GM12878 (cell line): ENCODE measurements around the gene MYMX. TPM values are rescaled to one million over a fixed set of nuclear protein-coding genes. Genes with fewer than 3 reads are reported as not detected.

Experiments
- CTCF ChIP-seq, 3 experiments: IDR thresholded peaks in 2 of 3; conservative IDR thresholded peaks in 1 of 3; 2 replicates each; pipeline ENCODE4 v1.5.1; 2011; ENCODE audit warnings: low read depth in 3 of 3, low read length in 3 of 3, mild to moderate bottlenecking in 3 of 3, control low read depth in 2 of 3, moderate library complexity in 2 of 3, inconsistent platforms in 1 of 3, mixed read lengths in 1 of 3; ENCODE audit not compliant: control insufficient read depth in 2 of 3, insufficient read depth in 1 of 3; ENCODE audit errors: extremely low read depth in 1 of 3
- HDAC6 ChIP-seq: fragments of 200-600 bp; sonication (generic); IDR thresholded peaks from one replicate; pipeline ENCODE4 v1.8.0; 2017; ENCODE audit warnings: antibody characterized with exemption; ENCODE audit not compliant: unreplicated experiment
- IKZF2 ChIP-seq, 2 experiments: fragments of 450-650 bp; IDR thresholded peaks; 2 replicates each; pipeline ENCODE4 v1.6.1; 2017; ENCODE audit warnings: mild to moderate bottlenecking in 2 of 2, moderate library complexity in 2 of 2
- MTA2 ChIP-seq: fragments of 450-650 bp; IDR thresholded peaks from 2 replicates; pipeline ENCODE4 v1.6.1; 2016; ENCODE audit warnings: low read depth, mild to moderate bottlenecking, moderate library complexity
- PAX5 ChIP-seq: IDR thresholded peaks from 2 replicates; pipeline ENCODE4 v1.6.1; 2011; ENCODE audit warnings: low read depth, low read length, borderline replicate concordance
- PML ChIP-seq: IDR thresholded peaks from 2 replicates; pipeline ENCODE4 v1.6.1; 2012; ENCODE audit warnings: low read length, inconsistent platforms
- POU2F2 ChIP-seq: IDR thresholded peaks from 3 replicates; pipeline ENCODE4 v1.6.1; 2011; ENCODE audit warnings: low read depth, mild to moderate bottlenecking, low read length, borderline replicate concordance
- RAD51 ChIP-seq: fragments of 450-650 bp; IDR thresholded peaks from 2 replicates; pipeline ENCODE4 v1.6.1; 2016; ENCODE audit warnings: moderate library complexity, mild to moderate bottlenecking, inconsistent platforms
- RBBP5 ChIP-seq: fragments of 200-600 bp; sonication (generic); conservative IDR thresholded peaks from 2 replicates; pipeline ENCODE4 v1.6.1; 2016
- RFX5 ChIP-seq: IDR thresholded peaks from 2 replicates; pipeline ENCODE4 v1.6.1; 2011; ENCODE audit warnings: low read depth, low read length, improper control_type of control experiment
- TCF7 ChIP-seq: IDR thresholded peaks from 2 replicates; pipeline ENCODE4 v1.6.1; 2014; ENCODE audit warnings: antibody characterized with exemption, borderline replicate concordance
- ZBED1 ChIP-seq: IDR thresholded peaks from 2 replicates; pipeline ENCODE4 v1.6.1; 2016; ENCODE audit warnings: borderline replicate concordance
- ZBTB33 ChIP-seq: fragments of 450-650 bp; IDR thresholded peaks from 2 replicates; pipeline ENCODE4 v1.6.1; 2017; ENCODE audit warnings: mild to moderate bottlenecking
- ZBTB40 ChIP-seq: fragments of 450-650 bp; IDR thresholded peaks from 2 replicates; pipeline ENCODE4 v1.6.1; 2016; ENCODE audit warnings: mild to moderate bottlenecking, moderate library complexity, borderline replicate concordance
- ZNF207 ChIP-seq: fragments of 450-650 bp; IDR thresholded peaks from 2 replicates; pipeline ENCODE4 v1.6.1; 2014; ENCODE audit warnings: antibody characterized with exemption, mild to moderate bottlenecking, borderline replicate concordance
- ZNF217 ChIP-seq: fragments of 450-650 bp; IDR thresholded peaks from 2 replicates; pipeline ENCODE4 v1.6.1; 2017; ENCODE audit warnings: antibody characterized with exemption, mild to moderate bottlenecking
- ZNF24 ChIP-seq: fragments of 450-650 bp; IDR thresholded peaks from 2 replicates; pipeline ENCODE4 v1.6.1; 2017; ENCODE audit warnings: antibody characterized with exemption, mild to moderate bottlenecking
- polyA plus RNA-seq, 11 experiments: library from polyadenylated mRNA; depleted of rRNA in 4 of 11; unstranded in 6 of 11; stranded (reverse) in 5 of 11; fragments of >200 nt; fragmentation: Nextera tagmentation in 4 of 11; fragmentation: Illumina TruSeq in 1 of 11; extraction: Ambion mirVana in 4 of 11; extraction: Trizol in 1 of 11; gene quantifications; 1 replicate in 1 of 11; 2 replicates in 10 of 11; pipeline versions ENCODE4 v1.2.1 to v1.2.3, GENCODE V29; 2011 to 2016; ENCODE audit warnings: inconsistent platforms in 2 of 11, missing spikeins in 2 of 11, low read depth in 1 of 11
- total RNA-seq, 4 experiments: library from RNA; depleted of rRNA in 3 of 4; stranded (reverse); fragments of >200 nt in 3 of 4; fragmentation: Illumina TruSeq in 1 of 4; extraction: Trizol in 1 of 4; gene quantifications; 2 replicates each; pipeline versions ENCODE4 v1.2.1 to v1.2.3, GENCODE V29; 2013 to 2021
- TF ChIP-seq, protein P1 (sequence below): fragments of 450-650 bp; IDR thresholded peaks from 2 replicates; pipeline ENCODE4 v1.6.1; 2018; ENCODE audit warnings: mild to moderate bottlenecking, low read depth, moderate library complexity; ENCODE audit not compliant: partially characterized antibody
- TF ChIP-seq, protein P2 (sequence below): IDR thresholded peaks from 2 replicates; pipeline ENCODE4 v1.6.1; 2011; ENCODE audit warnings: low read depth, mild to moderate bottlenecking, low read length, moderate library complexity, borderline replicate concordance; ENCODE audit errors: extremely low read depth

Gene MYMX
- total and polyA plus RNA-seq, 10 of the 15 experiments (the other 5 are each of a cell fraction or from before 2014, with no cell fraction given), result not detected

DNA sequence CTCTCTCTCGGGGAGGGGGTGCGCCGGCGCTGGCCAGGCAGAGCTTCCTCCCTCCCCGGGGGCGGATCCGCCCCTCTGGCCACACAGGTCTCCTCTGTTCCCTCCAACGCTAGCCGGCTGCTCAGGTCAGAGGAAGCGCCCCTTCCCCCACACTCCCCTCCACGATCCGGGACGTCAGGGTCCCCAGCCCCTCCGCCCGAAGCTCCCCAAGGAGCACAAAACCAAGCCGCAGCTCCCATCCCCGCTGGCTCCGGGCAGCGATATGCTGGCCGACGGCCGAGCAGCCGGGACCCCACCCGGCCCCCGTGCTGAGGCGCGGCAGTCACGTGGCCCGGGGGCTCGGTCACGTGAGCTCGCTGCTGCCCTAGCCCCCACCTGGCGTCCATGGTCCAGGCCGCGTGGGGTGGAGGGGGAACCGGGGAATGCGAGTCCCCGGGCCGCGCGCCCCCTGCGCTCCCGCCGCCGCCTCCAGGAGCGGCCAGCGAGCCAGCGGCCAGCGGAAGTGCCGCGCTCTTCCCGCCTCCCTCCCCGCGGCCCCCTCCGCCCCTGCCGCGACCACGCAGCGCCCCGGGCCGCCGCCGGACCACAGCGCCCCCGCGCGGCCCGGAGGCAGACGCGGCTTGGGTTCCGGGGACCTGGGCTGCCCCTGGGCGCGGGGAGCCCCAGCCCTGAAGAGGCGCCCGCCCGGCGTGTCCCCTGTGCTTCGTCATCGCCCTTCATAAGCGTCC lies 40.5 kb downstream of the MYMX start, which contains the start of gene SLC35B2 (continued):
- no peak for TF ChIP-seq PML
- TF ChIP-seq, protein P1, sequence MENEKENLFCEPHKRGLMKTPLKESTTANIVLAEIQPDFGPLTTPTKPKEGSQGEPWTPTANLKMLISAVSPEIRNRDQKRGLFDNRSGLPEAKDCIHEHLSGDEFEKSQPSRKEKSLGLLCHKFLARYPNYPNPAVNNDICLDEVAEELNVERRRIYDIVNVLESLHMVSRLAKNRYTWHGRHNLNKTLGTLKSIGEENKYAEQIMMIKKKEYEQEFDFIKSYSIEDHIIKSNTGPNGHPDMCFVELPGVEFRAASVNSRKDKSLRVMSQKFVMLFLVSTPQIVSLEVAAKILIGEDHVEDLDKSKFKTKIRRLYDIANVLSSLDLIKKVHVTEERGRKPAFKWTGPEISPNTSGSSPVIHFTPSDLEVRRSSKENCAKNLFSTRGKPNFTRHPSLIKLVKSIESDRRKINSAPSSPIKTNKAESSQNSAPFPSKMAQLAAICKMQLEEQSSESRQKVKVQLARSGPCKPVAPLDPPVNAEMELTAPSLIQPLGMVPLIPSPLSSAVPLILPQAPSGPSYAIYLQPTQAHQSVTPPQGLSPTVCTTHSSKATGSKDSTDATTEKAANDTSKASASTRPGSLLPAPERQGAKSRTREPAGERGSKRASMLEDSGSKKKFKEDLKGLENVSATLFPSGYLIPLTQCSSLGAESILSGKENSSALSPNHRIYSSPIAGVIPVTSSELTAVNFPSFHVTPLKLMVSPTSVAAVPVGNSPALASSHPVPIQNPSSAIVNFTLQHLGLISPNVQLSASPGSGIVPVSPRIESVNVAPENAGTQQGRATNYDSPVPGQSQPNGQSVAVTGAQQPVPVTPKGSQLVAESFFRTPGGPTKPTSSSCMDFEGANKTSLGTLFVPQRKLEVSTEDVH, result no peak
- no peak for TF ChIP-seq TCF7
- no peak for TF ChIP-seq MTA2
- TF ChIP-seq ZBED1, result peak; percentile 63; the same call in 1 of the 2 replicates
- TF ChIP-seq RBBP5, result no peak
- TF ChIP-seq, protein P2, sequence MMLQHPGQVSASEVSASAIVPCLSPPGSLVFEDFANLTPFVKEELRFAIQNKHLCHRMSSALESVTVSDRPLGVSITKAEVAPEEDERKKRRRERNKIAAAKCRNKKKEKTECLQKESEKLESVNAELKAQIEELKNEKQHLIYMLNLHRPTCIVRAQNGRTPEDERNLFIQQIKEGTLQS, result peak; percentile 95
- no peak for TF ChIP-seq ZNF207
- no peak for TF ChIP-seq ZBTB33
- peak; percentile 14; the same call in 1 of the 2 replicates for TF ChIP-seq RFX5
- TF ChIP-seq RAD51, result peak; percentile 98
- TF ChIP-seq PAX5, result 0 out of 2 replicates have a peak, but pooled peaks have one; percentile 11
- 0 out of 2 replicates have a peak, but pooled peaks have one; percentile 61 for TF ChIP-seq ZNF217
- TF ChIP-seq POU2F2, result no peak
- TF ChIP-seq IKZF2 (IDR thresholded peaks at IDR 0.05), result no peak
- peak; percentile 53 to 69 (median 54); a peak in 5 of 6 replicates for TF ChIP-seq CTCF (IDR thresholded peaks at IDR 0.05 in 2 of 3, conservative IDR thresholded peaks at IDR 0.05 in 1 of 3; ENCODE audit: control insufficient read depth in 2 of 3, extremely low read depth in 1 of 3, insufficient read depth in 1 of 3, low read depth in 3 of 3, low read length in 3 of 3)
- TF ChIP-seq HDAC6, result peak; percentile 73
- TF ChIP-seq ZBTB40, result no peak
- no peak for TF ChIP-seq ZNF24
